DOHH2 (cell line): ENCODE measurements around the gene KRT38.

ENCODE experiments used
- H3F3A ChIP-seq: fragments of 200-600 bp; sonication (generic), shearing (Covaris generic); 2 replicates; pipeline ENCODE4 v1.6.0; 2016; ENCODE audit warnings: antibody characterized with exemption, mild to moderate bottlenecking; ENCODE audit not compliant: control insufficient read depth, insufficient read depth
- H3K27ac ChIP-seq: fragments of 200-600 bp; sonication (generic); 2 replicates; pipeline ENCODE4 v1.5.1; 2014; ENCODE audit warnings: low read depth, mild to moderate bottlenecking, low read length, moderate library complexity
- H3K27me3 ChIP-seq: fragments of 200-600 bp; sonication (generic); 2 replicates; pipeline ENCODE4 v1.6.1; 2014; ENCODE audit warnings: mild to moderate bottlenecking, low read length, mixed read lengths; ENCODE audit not compliant: control insufficient read depth
- H3K36me3 ChIP-seq: fragments of 200-600 bp; sonication (generic); 2 replicates; pipeline ENCODE4 v1.6.1; 2014; ENCODE audit warnings: mild to moderate bottlenecking, low read length, moderate library complexity, mixed read lengths; ENCODE audit not compliant: control insufficient read depth
- H3K4me1 ChIP-seq: fragments of 200-600 bp; sonication (generic); 2 replicates; pipeline ENCODE4 v1.6.1; 2014; ENCODE audit warnings: mild to moderate bottlenecking, low read length, mixed read lengths; ENCODE audit not compliant: control insufficient read depth
- H3K4me2 ChIP-seq: fragments of 200-600 bp; sonication (generic); 2 replicates; pipeline ENCODE4 v1.6.0; 2014; ENCODE audit warnings: mild to moderate bottlenecking, low read length, moderate library complexity
- H3K4me3 ChIP-seq: fragments of 200-600 bp; sonication (generic); 2 replicates; pipeline ENCODE4 v1.5.1; 2014; ENCODE audit warnings: mild to moderate bottlenecking, low read length, mixed read lengths
- H3K79me2 ChIP-seq: fragments of 200-600 bp; sonication (generic); 2 replicates; pipeline ENCODE4 v1.6.1; 2014; ENCODE audit warnings: mild to moderate bottlenecking, low read length, mixed read lengths; ENCODE audit not compliant: control insufficient read depth
- H3K9me2 ChIP-seq: fragments of 200-600 bp; sonication (generic); replicated peaks from 2 replicates; pipeline ENCODE4 v1.6.1; 2014; ENCODE audit warnings: mild to moderate bottlenecking, low read length, mixed read lengths; ENCODE audit not compliant: control insufficient read depth
- H3K9me3 ChIP-seq: fragments of 200-600 bp; sonication (generic); 2 replicates; pipeline ENCODE4 v1.6.1; 2014; ENCODE audit warnings: antibody characterized with exemption, low read length, mixed read lengths; ENCODE audit not compliant: control insufficient read depth, insufficient read depth
- H4K20me1 ChIP-seq: fragments of 200-600 bp; sonication (generic); 2 replicates; pipeline ENCODE4 v1.6.0; 2014; ENCODE audit warnings: low read depth, mild to moderate bottlenecking, antibody characterized with exemption, low read length, moderate library complexity; ENCODE audit not compliant: control insufficient read depth, insufficient read depth
- CTCF ChIP-seq: fragments of 200-600 bp; sonication (generic); IDR thresholded peaks from one replicate; pipeline ENCODE4 v1.5.1; 2014; ENCODE audit warnings: antibody characterized with exemption, mild to moderate bottlenecking, low read depth, low read length; ENCODE audit not compliant: poor library complexity, severe bottlenecking
- EZH2phosphoT487 ChIP-seq: fragments of 200-600 bp; sonication (generic); IDR thresholded peaks from 2 replicates; pipeline ENCODE4 v1.6.1; 2017; ENCODE audit warnings: borderline replicate concordance, mild to moderate bottlenecking, antibody characterized with exemption, low read length, moderate library complexity, mixed read lengths

Gene KRT38

DNA sequence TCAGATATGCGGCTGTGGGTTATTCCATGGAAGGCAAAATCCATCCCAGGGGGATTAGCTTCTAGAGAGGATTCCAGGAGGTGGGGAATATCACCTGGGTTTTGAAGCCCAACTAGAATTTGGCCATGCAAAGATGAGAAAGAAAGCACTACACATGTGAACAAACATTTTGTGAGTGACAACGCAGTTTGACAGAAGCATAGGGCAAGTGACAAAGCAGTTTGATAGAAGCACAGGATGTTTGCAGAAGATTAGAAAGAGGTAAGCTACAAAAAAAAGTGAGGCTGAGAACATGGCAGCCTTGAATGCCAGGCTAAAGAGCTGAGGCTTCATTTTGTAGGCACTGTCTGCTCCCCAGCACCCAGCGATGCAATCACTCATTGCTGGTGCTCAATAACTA is 12.3 kb upstream of the KRT38 start:
- H4K20me1 ChIP-seq = no peaks in the 10 kb centered on the region
- H3K9me2 ChIP-seq = no peaks in the 10 kb centered on the region
- H3K27me3 ChIP-seq = peaks cover 5% of the 10 kb centered on the region
- no peaks in the 10 kb centered on the region for H3K9me3 ChIP-seq
- H3K4me2 ChIP-seq = no peak overlapping the region
- H3K79me2 ChIP-seq = no peaks in the 10 kb centered on the region
- no peak overlapping the region for H3K27ac ChIP-seq
- TF ChIP-seq EZH2phosphoT487 (no peak), CTCF (no peak)
- no peak overlapping the region for H3K4me3 ChIP-seq
- H3K36me3 ChIP-seq = no peaks in the 10 kb centered on the region
- no peaks in the 10 kb centered on the region for H3F3A ChIP-seq
- no peaks in the 10 kb centered on the region for H3K4me1 ChIP-seq

DNA sequence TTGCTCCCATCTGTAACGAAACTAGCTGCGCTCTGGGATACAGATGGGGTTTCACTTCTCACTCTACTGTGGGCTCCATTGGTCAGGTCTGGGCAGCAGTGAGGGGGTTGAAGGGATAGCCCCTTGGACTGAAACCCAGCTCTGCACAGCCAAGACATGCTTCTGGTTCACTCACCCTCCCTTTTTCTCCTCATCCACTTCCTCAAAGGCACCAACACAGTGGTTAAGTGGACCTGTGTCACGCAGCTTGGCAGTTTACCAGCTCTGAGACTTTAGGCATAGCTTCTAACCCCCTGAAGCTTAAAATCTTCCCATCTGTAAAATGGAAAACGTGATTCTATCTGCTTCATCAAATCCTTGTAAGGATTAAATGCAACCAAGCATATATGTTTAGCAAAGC is 11.5 kb upstream of the KRT38 start:
- H3K4me1 ChIP-seq = no peaks in the 10 kb centered on the region
- no peaks in the 10 kb centered on the region for H3K9me3 ChIP-seq
- no peaks in the 10 kb centered on the region for H3F3A ChIP-seq
- TF ChIP-seq CTCF = no peak
- TF ChIP-seq EZH2phosphoT487 = no peak
- no peak overlapping the region for H3K4me2 ChIP-seq
- H3K27ac ChIP-seq = no peak overlapping the region
- H4K20me1 ChIP-seq = no peaks in the 10 kb centered on the region
- H3K9me2 ChIP-seq = no peaks in the 10 kb centered on the region
- no peak overlapping the region for H3K4me3 ChIP-seq
- no peaks in the 10 kb centered on the region for H3K79me2 ChIP-seq
- H3K36me3 ChIP-seq = no peaks in the 10 kb centered on the region
- peaks cover 5% of the 10 kb centered on the region for H3K27me3 ChIP-seq

- TF ChIP-seq EZH2phosphoT487 = no peak
- no peak for TF ChIP-seq CTCF
- no peak overlapping the region for H3K27ac ChIP-seq
- no peaks in the 10 kb centered on the region for H3K9me2 ChIP-seq
- H3K9me3 ChIP-seq = no peaks in the 10 kb centered on the region
- no peaks in the 10 kb centered on the region for H3F3A ChIP-seq
- H3K79me2 ChIP-seq = no peaks in the 10 kb centered on the region
- no peaks in the 10 kb centered on the region for H4K20me1 ChIP-seq
- no peak overlapping the region for H3K4me3 ChIP-seq
- no peak overlapping the region for H3K4me2 ChIP-seq
- no peaks in the 10 kb centered on the region for H3K4me1 ChIP-seq
- no peaks in the 10 kb centered on the region for H3K36me3 ChIP-seq
- peaks cover 5% of the 10 kb centered on the region for H3K27me3 ChIP-seq
Observed at GRCh38 chr17:41451154-41451728, 10.5 kb upstream of the KRT38 start.
